ENCODE measurements around the gene MYO16.

The MYO16 gene

GRCh38 chr13:108797354-108797753, 167.9 kb downstream of the MYO16 start:
- DNase-seq (ENCODE audit: low spot score) = no peak

- no peak for DNase-seq (ENCODE audit: low spot score)
Observed at GRCh38 chr13:108807841-108808240, 178.4 kb downstream of the MYO16 start.

GRCh38 chr13:108812165-108812564, 182.8 kb downstream of the MYO16 start:
- DNase-seq (ENCODE audit: low spot score) = no peak

- DNase-seq (ENCODE audit: low spot score) = no peak
Observed at GRCh38 chr13:108812661-108813060, 183.2 kb downstream of the MYO16 start.

GRCh38 chr13:108813587-108814170, 184.3 kb downstream of the MYO16 start:
- no peak for DNase-seq (ENCODE audit: low spot score)

GRCh38 chr13:108816375-108816774, 187.0 kb downstream of the MYO16 start:
- DNase-seq (ENCODE audit: low spot score) = no peak

GRCh38 chr13:108827646-108828045, 198.2 kb downstream of the MYO16 start:
- no peak for DNase-seq (ENCODE audit: low spot score)

GRCh38 chr13:108828086-108828815, 198.8 kb downstream of the MYO16 start:
- DNase-seq (ENCODE audit: low spot score) = no peak

GRCh38 chr13:108830916-108831315, 201.5 kb downstream of the MYO16 start:
- DNase-seq (ENCODE audit: low spot score) = no peak

GRCh38 chr13:108833531-108833930, 204.1 kb downstream of the MYO16 start:
- no peak for DNase-seq (ENCODE audit: low spot score)

- DNase-seq (ENCODE audit: low spot score) = no peak
Observed at GRCh38 chr13:108834193-108834592, 204.8 kb downstream of the MYO16 start.

- no peak for DNase-seq (ENCODE audit: low spot score)
Observed at GRCh38 chr13:108835083-108835482, 205.7 kb downstream of the MYO16 start.

GRCh38 chr13:108850691-108851090, 221.3 kb downstream of the MYO16 start:
- no peak for DNase-seq (ENCODE audit: low spot score)

GRCh38 chr13:108851660-108852059, 222.2 kb downstream of the MYO16 start:
- DNase-seq (ENCODE audit: low spot score) = no peak

- no peak for DNase-seq (ENCODE audit: low spot score)
Observed at GRCh38 chr13:108853031-108853430, 223.6 kb downstream of the MYO16 start.

GRCh38 chr13:108855737-108856387, 226.5 kb downstream of the MYO16 start:
- DNase-seq (ENCODE audit: low spot score) = no peak

- DNase-seq (ENCODE audit: low spot score) = no peak
Observed at GRCh38 chr13:108858676-108859075, 229.3 kb downstream of the MYO16 start.

GRCh38 chr13:108859197-108860012, 230.0 kb downstream of the MYO16 start:
- peak; percentile 27 for DNase-seq (ENCODE audit: low spot score)

- no peak for DNase-seq (ENCODE audit: low spot score)
Observed at GRCh38 chr13:108860418-108860817, 231.0 kb downstream of the MYO16 start.

GRCh38 chr13:108877300-108877699, 247.9 kb downstream of the MYO16 start:
- peak; percentile 55 for DNase-seq (ENCODE audit: low spot score)

- DNase-seq (ENCODE audit: low spot score) = no peak
Observed at GRCh38 chr13:108878732-108879131, 249.3 kb downstream of the MYO16 start.

GRCh38 chr13:108889324-108889984, 260.0 kb downstream of the MYO16 start:
- no peak for DNase-seq (ENCODE audit: low spot score)
